HUDEP-2 (cell line): ENCODE results near the gene LRRC1.

Experiments used
- DNase-seq, 76 experiments: peaks; one replicate each; lab custom pipeline; 2025; ENCODE audit not compliant: unreplicated experiment in 76 of 76; lab: John Stamatoyannopoulos, UW

Gene LRRC1

DNA sequence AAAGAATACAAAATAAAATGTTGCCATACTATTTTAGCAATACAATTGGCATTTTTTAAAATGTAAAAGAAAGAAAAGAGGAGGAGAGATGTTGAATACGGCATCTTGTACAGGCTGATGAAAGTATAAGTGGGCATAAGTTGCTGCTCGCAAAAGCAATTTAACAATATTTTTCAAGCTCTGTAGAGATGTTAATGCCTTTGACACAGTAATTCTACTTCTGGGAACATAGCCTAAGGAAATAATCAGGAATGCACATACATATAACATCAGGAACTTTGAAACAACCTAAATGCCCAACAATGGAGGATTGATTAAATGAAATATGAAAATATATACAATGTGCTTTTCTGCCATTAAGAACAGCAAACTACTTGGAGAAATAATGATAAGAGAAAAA is 80.2 kb downstream of the LRRC1 start:
- no peak for DNase-seq

DNA sequence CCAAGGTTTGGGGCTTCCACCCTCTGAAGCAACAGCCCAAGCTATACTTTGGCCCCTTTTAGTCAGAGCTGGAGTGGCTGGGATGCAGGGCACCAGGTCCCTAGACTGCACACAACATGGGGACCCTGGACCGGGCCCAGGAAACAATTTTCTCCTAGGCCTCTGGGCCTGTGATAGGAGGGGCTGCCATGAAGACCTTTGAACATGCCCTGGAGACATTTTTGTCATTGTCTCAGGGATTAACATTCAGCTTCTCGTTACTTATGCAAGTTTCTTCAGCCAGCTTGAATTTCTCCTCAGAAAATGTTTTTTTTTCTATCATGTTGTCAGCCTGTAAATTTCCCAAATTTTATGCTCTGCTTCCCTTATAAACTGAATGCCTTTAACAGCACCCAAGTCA is 82.3 kb downstream of the LRRC1 start:
- DNase-seq, result no peak

DNA sequence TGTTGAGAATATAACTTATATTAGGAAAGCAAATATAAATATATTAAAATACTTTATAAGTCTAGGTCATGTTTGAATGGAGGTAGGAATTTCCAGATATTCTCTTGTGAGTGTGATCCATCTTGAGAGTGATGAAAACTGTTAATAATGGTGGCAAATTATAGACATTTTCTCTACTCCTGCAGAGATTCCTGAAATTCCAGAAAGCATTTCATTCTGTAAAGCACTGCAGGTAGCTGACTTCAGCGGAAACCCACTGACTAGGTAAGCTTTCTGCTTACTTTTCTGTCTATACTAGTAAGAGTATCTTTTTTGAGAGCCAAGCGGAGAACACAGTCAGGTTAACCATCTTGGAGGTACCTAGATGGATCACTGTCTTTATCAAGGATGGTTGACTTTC is 84.0 kb downstream of the LRRC1 start:
- DNase-seq, result no peak

DNA sequence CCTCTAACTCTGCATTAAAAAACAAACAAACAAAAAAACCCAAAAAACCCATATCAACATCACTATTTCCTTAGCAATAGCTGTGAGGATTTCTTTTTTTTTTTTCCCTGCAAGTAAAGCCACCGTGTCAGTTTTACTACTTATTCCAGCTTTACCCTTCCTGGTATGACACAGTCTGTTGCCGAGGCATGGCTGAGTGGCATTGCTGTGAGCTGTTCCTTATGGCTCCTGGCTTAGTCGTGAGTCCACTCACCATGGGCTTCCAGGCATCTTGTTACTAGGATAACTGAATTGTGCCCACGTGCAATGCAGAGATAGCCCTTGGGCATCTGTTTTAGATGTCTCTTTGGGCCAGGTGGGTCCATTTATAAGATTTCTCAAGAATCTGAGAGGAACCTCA is 84.8 kb downstream of the LRRC1 start:
- no peak for DNase-seq

DNA sequence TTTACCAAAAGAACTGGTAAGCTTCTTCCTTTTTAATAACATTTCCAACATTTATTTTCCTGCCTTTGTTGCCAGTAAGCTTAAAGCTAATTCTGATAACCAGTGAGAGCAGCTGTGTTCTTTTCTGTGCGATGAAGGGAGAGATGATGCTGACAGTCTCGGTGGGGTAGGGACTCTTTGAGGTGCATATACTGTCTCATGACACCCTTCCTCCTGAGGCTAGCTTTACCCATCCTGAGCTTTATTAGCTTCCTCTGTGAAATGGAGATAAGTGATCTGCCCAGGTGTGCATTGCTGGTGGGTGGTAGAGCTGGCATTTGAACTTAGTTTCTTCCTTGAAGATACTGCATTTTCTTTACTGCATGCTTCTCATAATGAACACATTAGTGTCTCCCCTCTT is 92.5 kb downstream of the LRRC1 start:
- DNase-seq, result no peak

DNA sequence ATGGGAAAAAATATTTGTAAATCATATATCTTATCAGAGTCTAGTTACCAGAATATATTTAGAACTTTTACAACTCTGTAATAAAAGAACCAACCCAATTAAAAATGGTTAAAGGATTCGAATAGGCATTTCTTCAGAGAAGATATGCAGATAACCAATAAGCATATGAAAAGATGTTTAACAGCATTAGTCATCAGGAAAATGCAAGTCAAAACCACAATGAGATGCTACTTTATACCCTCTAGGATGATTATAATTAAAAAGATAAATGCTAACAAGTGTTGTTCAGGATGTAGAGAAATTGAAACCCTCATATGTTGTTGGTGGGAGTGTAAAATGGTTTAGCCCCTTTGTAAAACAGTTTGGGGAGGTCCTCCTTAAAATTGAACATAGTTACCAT is 94.1 kb downstream of the LRRC1 start:
- DNase-seq, result no peak

DNA sequence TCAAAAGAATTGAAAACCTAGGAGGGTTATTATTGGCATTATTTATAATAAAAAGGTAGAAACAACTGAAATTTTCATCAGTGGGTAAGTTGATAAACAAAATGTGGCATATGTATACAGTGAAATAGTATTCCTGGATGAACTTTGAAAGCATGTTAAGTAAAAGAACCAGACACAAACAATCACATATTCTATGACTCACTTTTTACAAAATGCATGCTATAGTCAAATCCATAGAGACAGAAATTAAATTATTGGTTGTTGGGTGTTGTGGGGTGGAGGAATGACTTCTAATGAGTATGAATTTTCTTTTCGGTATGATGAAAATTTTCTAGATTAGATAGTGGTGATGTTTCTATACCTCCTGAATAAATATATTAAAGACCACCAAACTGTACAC is 94.6 kb downstream of the LRRC1 start:
- no peak for DNase-seq

DNA sequence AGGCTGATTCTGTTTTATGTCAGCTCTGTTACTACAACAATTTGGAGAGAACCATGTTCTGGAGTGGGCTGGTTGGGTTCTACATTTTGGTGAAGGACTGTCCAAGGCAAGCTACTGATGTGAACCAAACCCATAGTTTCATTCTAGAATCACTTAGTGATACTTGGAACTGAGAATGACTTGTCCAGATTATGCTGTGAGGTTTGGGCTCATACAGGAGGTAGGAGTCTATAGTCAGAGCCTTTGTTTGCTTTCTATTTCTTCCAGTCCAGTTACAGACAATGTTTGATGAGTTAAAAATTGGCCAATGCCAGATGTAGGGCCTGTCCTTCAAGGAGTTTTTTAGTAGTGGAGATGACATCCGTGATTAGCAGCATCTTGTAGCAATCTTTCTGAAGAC is 97.9 kb downstream of the LRRC1 start:
- no peak for DNase-seq

DNA sequence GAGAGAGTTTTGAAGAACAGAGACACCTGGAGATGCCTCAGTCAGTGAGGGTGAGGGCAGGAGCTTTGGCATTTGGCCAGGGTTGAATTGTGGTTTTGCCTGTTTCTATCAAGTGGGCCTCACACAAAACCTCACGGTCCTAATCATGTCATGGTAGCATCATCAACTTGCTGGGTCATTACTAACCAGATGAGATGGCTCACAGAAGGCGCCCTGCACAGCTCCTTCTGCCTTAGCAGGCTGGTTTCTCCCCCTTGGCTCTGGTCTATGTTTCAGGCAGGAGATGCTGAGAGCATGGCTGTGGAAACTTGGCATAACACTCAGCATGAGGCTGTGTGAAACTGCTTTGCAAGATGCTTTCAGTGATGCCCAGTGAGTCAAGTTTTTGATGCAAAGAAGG is 99.3 kb downstream of the LRRC1 start:
- DNase-seq, result peak in 1 of 76 experiments; percentile 6

DNA sequence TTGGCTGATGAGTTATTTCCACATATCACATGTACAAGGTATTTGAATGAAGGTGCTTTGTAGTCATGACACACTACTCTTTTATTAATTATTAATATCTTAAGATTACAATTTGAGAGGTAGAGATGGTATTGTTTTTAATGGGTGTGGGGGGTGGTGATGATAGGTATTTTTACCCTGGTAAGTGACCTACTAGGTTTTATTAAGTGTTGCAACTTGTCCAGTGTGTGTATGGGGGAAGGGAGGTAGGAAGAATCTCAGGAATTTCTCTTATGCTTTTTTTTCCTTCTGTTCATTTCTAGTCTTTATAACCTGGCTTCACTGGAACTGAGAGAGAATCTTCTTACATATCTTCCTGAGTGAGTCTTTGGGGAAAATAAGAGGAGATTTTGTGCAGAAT is 101.4 kb downstream of the LRRC1 start:
- DNase-seq, result no peak

DNA sequence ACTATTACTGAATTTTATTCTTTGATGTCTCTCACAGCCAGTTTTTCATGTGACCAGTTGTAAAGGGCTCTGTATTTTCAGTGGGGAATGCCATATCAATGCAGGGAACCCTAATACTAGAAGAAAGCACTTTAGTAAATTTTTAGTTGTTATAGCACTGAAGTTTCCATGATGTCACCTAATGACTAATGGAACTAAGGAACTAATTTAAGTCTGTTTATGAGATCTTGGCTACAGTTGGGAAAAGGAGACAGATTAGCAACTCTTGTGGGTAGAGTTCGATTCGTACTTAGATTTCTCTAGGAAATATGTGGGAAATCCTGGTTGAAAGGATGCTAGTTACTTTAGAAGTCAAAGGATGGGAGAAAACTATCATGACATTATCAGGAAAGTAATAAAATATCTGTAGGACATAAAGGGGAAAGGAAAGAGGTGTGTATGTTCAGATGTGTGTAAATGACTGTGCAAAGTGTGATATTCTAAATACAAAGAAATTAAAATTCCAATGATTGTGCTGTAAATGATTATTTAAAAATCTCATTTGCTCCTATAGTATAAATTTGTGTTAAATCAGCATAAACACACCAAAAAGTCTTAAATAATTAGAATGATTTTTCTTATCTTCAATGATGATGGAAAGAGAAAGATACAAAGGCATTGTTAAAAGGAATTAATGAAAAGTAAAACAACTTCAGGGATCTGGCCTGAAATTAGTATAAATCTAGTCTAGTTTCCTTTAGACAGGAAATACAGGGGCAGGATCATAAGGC is 103.4 kb downstream of the LRRC1 start:
- no peak for DNase-seq

DNA sequence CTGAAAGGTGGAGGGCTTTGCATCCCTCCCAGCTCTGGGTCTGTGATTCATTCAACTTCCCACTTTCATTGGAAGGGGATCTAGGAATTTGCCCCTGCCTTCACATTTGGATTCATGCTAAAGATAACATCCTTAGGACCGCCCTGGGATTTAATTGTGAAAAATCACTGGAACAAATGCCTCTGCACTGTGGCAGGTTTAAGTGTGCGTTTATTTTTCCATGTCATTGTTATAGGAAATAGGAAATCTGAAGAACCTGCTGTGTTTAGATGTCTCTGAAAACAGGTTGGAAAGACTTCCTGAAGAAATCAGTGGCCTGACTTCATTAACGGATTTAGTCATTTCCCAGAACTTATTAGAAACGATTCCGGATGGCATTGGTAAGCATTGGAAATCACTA is 104.7 kb downstream of the LRRC1 start:
- no peak for DNase-seq

DNA sequence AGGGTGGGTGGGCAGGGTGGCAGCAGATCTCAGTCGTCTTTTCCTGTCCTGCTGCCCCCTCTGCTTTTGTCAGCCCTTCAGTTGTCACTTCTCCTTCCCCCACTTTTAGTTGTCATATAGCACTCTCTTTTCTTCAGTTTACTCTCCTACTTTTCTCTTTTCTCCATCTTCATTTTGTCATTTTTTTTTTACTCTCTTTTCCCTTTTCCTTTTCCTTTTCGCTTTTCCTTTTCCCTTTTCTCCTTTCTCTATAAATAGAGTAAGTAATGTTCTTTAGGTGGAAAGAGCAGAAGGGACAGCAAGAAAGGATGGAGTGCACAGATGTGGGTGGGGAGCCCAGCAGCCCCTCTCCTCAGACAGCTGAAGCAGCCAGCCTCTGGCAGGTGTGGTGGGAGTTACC is 108.6 kb downstream of the LRRC1 start:
- no peak for DNase-seq

DNA sequence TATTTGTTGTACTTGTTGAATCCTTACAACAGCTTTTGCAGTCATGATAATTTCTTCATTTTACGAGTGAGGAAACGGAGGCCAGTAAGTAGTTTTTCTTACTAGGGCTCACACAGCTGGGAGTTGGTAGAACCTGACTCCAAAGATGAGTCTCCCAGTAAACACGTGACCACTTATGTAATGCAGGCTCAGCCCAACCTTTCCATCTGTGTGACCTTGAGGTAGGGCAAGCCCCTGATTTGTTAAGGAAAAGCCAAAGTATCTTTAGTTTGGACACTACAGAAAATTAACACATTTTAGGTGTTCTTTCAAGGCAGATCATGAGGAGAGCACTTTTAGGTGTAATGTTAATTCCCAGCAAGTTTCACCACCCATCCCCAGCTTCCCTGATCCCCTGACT is 111.3 kb downstream of the LRRC1 start:
- no peak for DNase-seq

DNA sequence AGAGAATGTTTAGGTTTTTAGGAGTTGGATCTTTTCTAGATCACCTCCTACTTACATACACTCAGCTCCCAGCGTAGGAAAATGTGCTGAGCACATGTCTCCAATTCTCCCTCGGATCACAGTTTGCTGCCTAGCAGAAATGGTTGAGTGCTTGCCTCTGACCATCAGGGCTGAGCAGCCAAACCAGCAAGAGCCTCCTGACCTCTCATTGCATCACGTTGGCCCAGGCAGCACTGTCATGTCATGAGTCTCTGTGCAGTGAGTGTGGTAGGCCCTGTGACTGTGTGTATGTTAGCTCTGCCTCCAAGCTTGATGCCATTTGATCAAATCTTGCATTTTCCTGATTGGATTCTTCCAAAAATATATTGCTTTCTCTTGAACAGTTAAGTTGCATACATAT is 112.0 kb downstream of the LRRC1 start:
- no peak for DNase-seq

DNA sequence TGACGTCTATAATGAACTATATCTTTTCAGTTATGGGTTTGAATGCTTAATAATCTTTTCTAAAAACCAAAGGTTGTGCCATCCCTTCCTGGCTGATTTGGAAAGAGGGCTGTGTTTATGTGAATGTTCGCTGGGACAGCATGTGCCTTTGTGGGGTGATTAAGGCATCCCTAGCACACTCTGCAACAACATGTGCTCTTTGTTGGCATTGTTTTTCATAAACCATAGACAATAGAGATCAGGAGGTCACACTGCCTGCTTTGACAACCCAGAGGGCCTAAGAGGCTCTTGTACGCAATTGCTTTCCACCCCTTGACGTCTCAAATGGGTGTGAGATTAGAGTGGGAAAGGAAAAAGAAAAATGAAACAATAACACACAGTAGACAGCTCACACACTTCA is 116.0 kb downstream of the LRRC1 start:
- no peak for DNase-seq

DNA sequence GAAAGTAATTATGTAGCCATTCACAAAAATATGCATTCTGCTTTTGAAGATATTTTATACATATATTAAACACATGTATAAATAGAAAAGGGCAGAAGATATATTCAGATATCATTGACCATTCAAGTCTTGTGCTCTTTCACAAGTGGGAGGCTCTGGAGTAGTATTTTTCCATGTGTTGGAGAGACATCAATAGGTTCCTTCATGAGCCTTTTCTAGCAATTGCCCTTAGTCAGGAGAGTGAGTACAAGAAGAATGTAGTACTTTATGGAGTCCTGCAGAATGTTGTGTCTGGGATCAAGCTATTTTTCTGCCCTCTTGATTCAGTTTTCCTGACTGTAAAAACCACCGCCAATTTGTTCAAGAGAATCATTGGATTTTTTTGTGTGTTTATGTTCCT is 117.9 kb downstream of the LRRC1 start:
- no peak for DNase-seq

DNA sequence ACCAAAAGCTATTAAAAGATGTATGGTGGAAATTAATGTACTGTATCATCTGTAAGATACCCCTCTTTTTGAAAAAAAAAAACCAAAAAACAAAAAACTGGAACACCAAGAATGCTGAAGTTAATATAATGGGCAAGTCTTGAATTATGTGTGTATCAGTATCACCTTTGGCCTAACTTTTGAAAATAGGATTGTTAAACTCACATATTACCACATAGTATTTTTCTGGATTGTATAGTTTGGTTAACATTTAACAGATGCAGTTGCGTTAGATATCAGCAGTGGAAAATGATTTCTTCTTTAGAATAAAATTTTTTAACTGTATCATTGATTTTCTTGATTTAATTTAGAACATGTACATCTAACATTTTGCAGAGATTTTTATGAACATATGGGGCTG is 118.5 kb downstream of the LRRC1 start:
- DNase-seq, result no peak

DNA sequence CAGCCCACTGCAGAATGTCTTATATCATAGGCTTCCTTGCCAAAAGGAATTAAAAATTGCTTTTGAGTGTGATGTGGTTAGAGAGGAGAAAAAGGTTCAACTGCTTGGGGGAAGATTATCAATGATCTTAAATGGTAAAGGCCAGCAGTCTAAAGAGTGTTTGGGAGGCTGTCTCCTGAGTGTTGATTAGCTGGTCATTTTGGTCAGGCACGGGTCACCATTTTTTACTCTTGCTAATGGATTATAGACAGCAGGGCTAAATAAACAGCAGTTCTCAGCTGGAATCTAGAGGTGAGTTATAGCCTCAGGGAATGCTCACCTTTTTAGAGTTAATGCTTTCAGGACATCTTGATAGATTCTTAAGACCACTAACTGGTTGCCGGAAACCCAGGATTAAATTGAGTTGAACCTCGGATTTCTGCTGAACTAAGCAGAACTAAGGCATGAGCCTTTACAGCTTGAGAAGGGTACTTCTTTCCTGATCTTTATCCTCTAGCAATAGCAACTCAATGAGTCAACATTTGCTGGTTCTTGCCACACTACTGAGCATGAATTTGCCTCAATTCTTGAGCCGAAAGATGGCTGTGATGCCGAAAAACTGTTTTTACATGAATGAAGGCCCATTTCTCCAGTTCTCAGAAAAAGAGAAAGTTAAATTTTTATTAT is 120.4 kb downstream of the LRRC1 start:
- no peak for DNase-seq

DNA sequence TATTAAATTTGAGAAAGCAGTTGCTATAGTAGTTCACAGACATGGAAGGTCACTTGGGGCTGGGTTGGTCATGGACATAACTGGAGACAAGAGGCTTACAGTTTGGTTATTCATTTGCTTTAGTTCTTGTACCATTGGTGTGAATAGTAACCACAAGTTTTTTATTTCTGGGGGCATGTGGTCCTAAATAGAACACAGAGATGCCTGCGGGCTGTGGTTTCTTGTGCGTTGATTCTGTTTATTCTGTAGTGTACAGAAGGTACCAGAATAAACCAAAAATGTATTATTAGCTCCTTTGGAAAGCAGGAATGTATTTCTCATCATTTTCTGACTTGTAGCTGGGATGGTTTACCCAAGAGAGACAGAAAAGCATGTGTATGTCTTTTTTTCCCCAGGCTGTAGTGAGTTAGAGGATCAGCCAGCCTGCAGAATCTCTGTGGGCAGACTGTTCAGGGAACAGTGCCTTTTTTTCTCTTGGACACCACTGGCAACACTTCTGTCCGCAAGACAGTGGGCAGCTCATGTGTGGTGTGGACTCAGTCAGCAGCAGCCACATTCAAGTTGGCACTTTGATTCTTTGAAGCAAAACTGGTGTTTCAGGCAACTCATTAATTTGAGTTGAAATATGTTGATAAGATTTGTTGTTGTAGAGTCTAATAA is 122.1 kb downstream of the LRRC1 start:
- DNase-seq, result no peak

DNA sequence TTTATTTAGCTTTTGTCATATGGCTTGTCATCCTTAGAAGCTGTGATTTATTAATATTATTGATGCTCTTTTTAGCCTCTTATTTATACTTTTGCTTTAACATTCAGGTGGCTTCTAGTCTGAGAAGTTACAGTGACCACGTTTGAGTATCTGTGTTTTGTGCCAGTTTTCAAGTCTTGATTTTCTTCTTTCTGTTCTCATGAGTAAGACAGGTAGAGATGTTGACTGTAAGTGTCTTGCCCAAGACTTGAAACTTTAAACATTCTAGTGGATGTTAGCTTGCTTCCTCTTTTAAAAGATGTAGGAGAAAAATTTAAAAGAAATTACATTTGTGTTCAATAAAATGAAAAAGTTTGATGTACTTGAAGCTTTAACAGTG is 122.6 kb downstream of the LRRC1 start:
- DNase-seq, result no peak

DNA sequence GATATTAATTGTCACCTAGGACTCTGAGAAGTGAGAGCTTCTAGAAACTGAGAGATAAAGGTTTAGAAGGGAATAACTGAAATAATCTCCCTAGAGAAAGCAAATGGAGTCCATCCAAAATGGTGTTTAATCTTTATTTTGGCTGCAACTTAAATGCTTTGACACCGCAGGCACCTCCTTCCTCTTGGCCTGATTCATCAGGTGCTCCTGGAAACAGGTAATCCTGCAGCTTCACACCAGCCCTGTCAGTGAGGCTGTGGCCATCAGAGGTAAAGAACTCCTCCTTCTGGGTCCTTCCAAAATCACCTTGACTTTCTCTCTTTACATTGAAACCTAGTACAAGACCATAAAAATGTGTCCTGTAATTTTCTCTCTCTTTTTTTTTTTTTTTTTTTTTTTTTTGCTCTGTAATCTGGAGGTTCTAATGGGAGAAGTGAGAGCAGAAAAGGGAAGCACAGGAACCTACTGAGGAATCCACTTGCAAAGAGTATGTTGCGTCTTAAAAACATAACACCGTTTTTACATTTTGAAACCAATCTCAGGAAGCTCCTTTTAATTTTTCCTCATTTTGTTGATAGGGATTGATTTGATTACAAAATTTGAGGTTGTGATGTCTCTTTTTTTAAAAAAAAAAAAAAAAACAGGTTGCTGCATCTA is 124.2 kb downstream of the LRRC1 start:
- no peak for DNase-seq
